HG03139 (cell line): ENCODE data around the gene ADAMTS6.

Experiments
- ATAC-seq: cut with Tn5 transposase; IDR thresholded peaks from one replicate; pipeline ENCODE4 v1.9.1; 2021; ENCODE audit not compliant: unreplicated experiment

ADAMTS6 gene

GRCh38 chr5:65290677-65291076 lies 191.0 kb downstream of the ADAMTS6 start:
- ATAC-seq, result no peak

GRCh38 chr5:65288657-65289056 lies 193.1 kb downstream of the ADAMTS6 start:
- ATAC-seq, result no peak

GRCh38 chr5:65279603-65280002 lies 202.1 kb downstream of the ADAMTS6 start:
- ATAC-seq, result no peak

- ATAC-seq, result no peak
These were observed 205.4 kb downstream of the ADAMTS6 start for GRCh38 chr5:65276178-65276890.

- no peak for ATAC-seq
These were observed 209.8 kb downstream of the ADAMTS6 start for GRCh38 chr5:65271906-65272305.

GRCh38 chr5:65268525-65268924 lies 213.2 kb downstream of the ADAMTS6 start:
- ATAC-seq, result no peak

- no peak for ATAC-seq
These were observed 217.3 kb downstream of the ADAMTS6 start for GRCh38 chr5:65264420-65264819.

GRCh38 chr5:65263321-65263720 lies 218.4 kb downstream of the ADAMTS6 start:
- no peak for ATAC-seq

GRCh38 chr5:65262649-65263059 lies 219.1 kb downstream of the ADAMTS6 start:
- ATAC-seq, result no peak

GRCh38 chr5:65262096-65262495 lies 219.6 kb downstream of the ADAMTS6 start:
- ATAC-seq, result no peak

- no peak for ATAC-seq
These were observed 220.2 kb downstream of the ADAMTS6 start for GRCh38 chr5:65261499-65261898.

GRCh38 chr5:65255294-65255693 lies 226.4 kb downstream of the ADAMTS6 start:
- ATAC-seq, result no peak

- ATAC-seq, result no peak
These were observed 228.7 kb downstream of the ADAMTS6 start for GRCh38 chr5:65252977-65253376.

- ATAC-seq, result no peak
These were observed 232.8 kb downstream of the ADAMTS6 start for GRCh38 chr5:65248896-65249295.

GRCh38 chr5:65247594-65247993 lies 234.1 kb downstream of the ADAMTS6 start:
- ATAC-seq, result no peak

GRCh38 chr5:65246741-65247140 lies 235.0 kb downstream of the ADAMTS6 start:
- ATAC-seq, result no peak

- ATAC-seq, result no peak
These were observed 237.7 kb downstream of the ADAMTS6 start for GRCh38 chr5:65244031-65244430.

GRCh38 chr5:65243161-65243560 lies 238.6 kb downstream of the ADAMTS6 start:
- ATAC-seq, result no peak

- ATAC-seq, result no peak
These were observed 251.9 kb downstream of the ADAMTS6 start for GRCh38 chr5:65229841-65230240.

GRCh38 chr5:65213921-65214525 lies 267.7 kb downstream of the ADAMTS6 start:
- no peak for ATAC-seq

- no peak for ATAC-seq
These were observed 272.4 kb downstream of the ADAMTS6 start for GRCh38 chr5:65209341-65209740.

- ATAC-seq, result no peak
These were observed 276.8 kb downstream of the ADAMTS6 start for GRCh38 chr5:65204966-65205365.

- ATAC-seq, result no peak
These were observed 278.0 kb downstream of the ADAMTS6 start for GRCh38 chr5:65203746-65204145.
